ENCODE data around the gene FBXO42. TPM values are rescaled to one million over a fixed set of nuclear protein-coding genes. Genes with fewer than 3 reads are reported as not detected.

Gene FBXO42
- total and polyA plus RNA-seq, 3 donors from 2014 or later, result 25.0 to 45.6 (median 42.0) TPM

DNA sequence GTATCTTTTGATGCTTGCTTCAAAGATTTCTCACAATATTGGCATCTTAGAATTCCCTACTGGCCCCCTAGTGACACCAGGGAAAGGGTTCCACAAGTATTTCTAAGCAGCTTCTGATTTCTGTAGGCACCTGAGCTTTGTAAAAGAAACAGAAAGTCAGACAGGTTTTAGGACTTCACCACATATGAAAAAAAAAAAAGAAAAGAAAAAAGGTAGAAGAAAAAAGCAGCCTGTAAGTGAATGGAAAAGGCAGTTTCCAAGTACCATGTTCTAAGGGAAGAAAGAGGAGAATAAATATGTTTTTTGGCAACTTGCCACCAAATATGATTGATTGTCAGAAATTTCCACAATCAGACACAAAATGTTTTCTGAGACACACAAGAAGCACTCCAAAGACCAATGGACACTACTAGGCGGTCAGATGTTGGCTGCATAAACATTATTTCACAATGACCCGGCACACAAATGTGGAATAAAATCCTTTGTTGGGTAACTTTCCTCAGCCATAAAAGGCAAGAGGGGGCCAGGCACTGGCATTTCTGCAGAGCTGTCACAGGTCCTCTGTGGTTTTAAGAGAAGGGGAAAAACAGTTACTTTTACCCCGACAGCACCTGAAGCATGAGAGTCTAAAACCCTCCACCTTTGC, 102.6 kb downstream of the FBXO42 start:
- intact Hi-C loops (cut with DNase I; ENCODE audit: low total_unique reads), result loop anchor here (10.0 kb wide), 1 partner anchor 165 kb away; no protein-coding TSS in a partner anchor
- peak; percentile 64 for DNase-seq
- no peaks in the 10 kb centered on the region for H3K9me3 ChIP-seq
- peaks cover 49% of the 10 kb centered on the region for H3K4me1 ChIP-seq
- WGBS, 2 donors, result 38% methylated on average over 3 of the region's 3 CpGs
- no peaks in the 10 kb centered on the region for H3K27me3 ChIP-seq
- TF ChIP-seq POLR2A (IDR thresholded peaks at IDR 0.05), result no peak
- TF ChIP-seq, protein P1, sequence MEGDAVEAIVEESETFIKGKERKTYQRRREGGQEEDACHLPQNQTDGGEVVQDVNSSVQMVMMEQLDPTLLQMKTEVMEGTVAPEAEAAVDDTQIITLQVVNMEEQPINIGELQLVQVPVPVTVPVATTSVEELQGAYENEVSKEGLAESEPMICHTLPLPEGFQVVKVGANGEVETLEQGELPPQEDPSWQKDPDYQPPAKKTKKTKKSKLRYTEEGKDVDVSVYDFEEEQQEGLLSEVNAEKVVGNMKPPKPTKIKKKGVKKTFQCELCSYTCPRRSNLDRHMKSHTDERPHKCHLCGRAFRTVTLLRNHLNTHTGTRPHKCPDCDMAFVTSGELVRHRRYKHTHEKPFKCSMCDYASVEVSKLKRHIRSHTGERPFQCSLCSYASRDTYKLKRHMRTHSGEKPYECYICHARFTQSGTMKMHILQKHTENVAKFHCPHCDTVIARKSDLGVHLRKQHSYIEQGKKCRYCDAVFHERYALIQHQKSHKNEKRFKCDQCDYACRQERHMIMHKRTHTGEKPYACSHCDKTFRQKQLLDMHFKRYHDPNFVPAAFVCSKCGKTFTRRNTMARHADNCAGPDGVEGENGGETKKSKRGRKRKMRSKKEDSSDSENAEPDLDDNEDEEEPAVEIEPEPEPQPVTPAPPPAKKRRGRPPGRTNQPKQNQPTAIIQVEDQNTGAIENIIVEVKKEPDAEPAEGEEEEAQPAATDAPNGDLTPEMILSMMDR (IDR thresholded peaks at IDR 0.05), result no peak
- peak overlapping the region; percentile 66 to 89 for H3K27ac ChIP-seq
- no peak overlapping the region for H3K4me3 ChIP-seq
- no peaks in the 10 kb centered on the region for H3K36me3 ChIP-seq (ENCODE audit: low read depth, missing control alignments)

DNA sequence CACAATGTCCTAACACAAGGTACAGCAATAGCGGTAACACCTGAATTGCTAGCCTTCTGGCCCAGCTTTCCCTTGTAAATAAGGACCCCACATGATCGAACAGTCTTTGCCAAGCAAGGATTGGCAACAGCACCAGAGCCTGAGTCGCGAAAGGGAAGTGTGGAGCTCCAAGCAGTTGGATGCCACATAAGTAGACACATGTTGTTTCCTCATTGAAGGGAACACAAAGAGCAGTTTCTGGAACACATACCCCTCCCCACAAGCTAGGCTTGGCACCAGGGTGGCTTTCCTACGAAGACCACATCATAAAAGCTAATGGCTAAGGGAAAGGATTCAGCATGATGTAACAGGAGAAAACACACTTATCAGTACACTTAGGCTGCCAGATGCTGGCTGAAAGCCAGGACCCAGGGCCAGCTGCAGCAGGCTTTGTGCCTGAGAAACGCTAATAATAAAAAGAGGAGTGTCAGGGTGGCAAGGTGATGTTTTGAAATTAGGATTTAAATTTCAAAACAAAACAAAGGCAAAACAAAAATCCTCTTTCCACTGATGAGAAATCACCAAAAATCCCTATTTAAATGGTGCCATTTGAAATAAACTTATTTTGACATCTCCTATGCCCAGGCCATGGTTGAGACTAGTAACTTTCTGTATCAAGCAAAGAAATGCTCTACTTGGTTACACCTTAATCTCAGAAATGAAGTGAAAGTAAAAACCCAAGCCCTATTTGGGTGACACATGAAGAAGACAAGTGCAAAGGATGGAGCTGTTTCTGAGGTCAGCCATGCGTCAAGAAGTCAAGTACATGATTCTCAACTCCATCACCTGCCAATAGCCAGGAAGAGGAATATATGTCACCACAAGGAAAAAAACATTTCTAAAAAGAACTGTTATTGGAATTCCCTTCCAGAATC, 103.4 kb downstream of the FBXO42 start:
- intact Hi-C loops (cut with DNase I; ENCODE audit: low total_unique reads), result loop anchor here (10.0 kb wide), 1 partner anchor 164 kb away; no protein-coding TSS in a partner anchor
- Histone ChIP-seq H3K9me3 (no peaks in the 10 kb centered on the region), H3K27me3 (no peaks in the 10 kb centered on the region), H3K36me3 (ENCODE audit: low read depth, missing control alignments) (no peaks in the 10 kb centered on the region), H3K4me1 (peaks cover 46% of the 10 kb centered on the region), H3K27ac (peak overlapping the region; percentile 61 to 89), H3K4me3 (no peak overlapping the region)
- TF ChIP-seq, protein P1 (IDR thresholded peaks at IDR 0.05), result no peak
- no peak for TF ChIP-seq POLR2A (IDR thresholded peaks at IDR 0.05)
- DNase-seq, result peak; percentile 88
- 26 to 43% methylated on average over 7 of the region's 7 CpGs for WGBS, 2 donors

DNA sequence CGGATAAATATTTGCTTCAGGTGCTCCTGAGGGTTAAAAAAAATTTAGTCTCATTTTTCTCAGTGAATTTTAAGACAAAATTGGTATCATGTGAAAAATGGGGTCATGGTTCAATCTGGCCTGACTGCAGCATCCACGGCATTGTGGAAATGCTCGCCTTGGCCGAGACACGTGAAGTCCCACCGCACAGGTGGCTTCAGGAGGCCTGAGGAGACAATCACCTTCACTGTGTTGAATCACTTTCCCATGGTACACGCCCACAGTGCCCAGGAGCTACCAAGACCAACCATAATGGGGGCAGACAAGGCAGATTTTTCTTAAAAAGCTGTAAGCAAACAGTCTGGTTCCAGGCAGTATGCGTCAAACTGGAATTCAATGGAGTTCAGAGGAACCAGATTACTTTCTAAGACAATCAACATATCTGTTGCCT, 104.3 kb downstream of the FBXO42 start:
- Histone ChIP-seq H3K27ac (peak overlapping the region; percentile 61 to 89), H3K4me3 (no peak overlapping the region), H3K27me3 (no peaks in the 10 kb centered on the region), H3K36me3 (ENCODE audit: low read depth, missing control alignments) (no peaks in the 10 kb centered on the region), H3K4me1 (peaks cover 46% of the 10 kb centered on the region), H3K9me3 (no peaks in the 10 kb centered on the region)
- no peak for DNase-seq
- 77 to 85% methylated on average over 8 of the region's 8 CpGs for WGBS, 2 donors
- no peak for TF ChIP-seq POLR2A (IDR thresholded peaks at IDR 0.05)
- TF ChIP-seq, protein P1 (IDR thresholded peaks at IDR 0.05), result no peak
- intact Hi-C loops (cut with DNase I; ENCODE audit: low total_unique reads), result loop anchor here (10.0 kb wide), 1 partner anchor 163 kb away; no protein-coding TSS in a partner anchor

DNA sequence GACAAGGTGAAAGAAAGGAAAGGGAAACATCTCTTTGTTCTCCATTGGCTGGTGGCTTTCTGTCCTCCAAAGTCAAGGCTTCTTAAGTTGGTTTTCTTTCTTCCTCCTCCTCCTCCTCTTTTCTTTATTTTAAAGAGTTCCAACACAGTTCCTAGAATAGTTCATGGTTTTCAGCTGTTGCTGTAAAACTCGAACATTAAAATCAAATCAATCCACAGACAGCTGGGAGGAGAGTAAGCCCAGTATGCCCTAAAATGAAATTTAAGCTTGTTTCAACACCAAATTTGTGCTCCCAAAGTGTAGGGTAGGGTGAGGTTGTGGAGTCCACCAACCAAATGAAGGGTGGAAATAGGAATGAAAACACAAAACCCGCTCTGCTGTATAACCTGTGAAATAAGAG, 104.8 kb downstream of the FBXO42 start:
- 78 to 81% methylated on average over 2 of the region's 2 CpGs for WGBS, 2 donors
- Histone ChIP-seq H3K27ac (peak overlapping the region; percentile 61 to 89), H3K36me3 (ENCODE audit: low read depth, missing control alignments) (no peaks in the 10 kb centered on the region), H3K27me3 (no peaks in the 10 kb centered on the region), H3K4me1 (peaks cover 46% of the 10 kb centered on the region), H3K4me3 (no peak overlapping the region), H3K9me3 (no peaks in the 10 kb centered on the region)
- intact Hi-C loops (cut with DNase I; ENCODE audit: low total_unique reads), result loop anchor here (10.0 kb wide), 1 partner anchor 163 kb away; no protein-coding TSS in a partner anchor
- DNase-seq, result no peak
- TF ChIP-seq, protein P1 (IDR thresholded peaks at IDR 0.05), result no peak
- no peak for TF ChIP-seq POLR2A (IDR thresholded peaks at IDR 0.05)
